HG03460 (cell line): ENCODE results near the gene CAPN10.
"Not testable (repeated sequence)": the region's sequence is repeated elsewhere in the genome, so short reads cannot be mapped to it uniquely, and the experiment has no call there.

ENCODE experiments used
- ATAC-seq: cut with Tn5 transposase; IDR thresholded peaks from one replicate; pipeline ENCODE4 v1.9.1; 2021; ENCODE audit not compliant: unreplicated experiment

Gene CAPN10

DNA sequence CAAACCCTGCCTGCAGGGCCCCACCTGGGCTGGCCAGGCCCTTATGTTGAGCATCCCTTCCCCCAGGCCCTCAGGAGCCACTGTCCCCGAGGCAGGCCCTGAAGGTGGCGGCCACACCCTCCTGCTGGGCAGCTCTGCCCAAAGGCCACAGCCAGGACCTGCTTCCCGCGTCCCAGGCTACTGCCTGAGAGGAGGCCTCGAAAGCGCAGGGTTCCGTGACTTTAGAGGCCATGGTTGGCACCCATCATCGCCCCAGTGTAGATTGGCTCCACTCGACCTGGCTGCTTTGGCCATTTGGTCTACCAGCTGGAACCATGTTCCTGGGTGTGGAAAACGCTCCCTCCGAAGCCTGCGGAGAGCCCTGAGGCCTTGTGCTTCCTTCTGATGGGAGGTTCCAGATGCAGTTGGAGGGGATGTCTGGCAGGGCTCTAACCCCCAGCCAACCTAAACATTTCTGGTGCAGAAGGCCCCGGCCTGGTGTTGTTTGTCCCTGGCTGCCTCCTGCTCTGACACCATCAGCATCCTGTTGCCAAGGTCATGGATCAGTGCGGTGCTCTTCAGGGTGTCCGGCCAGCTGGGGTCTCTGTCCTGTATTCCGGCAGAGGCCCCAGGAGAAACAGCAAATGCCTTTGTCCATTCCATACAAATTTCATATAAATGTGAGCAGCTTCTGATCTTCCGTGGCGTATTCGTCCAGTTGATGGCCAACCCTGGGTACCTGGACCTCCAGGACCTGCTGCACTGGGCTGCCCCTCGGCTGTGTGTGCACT is 14.7 kb downstream of the CAPN10 start:
- no peak for ATAC-seq

DNA sequence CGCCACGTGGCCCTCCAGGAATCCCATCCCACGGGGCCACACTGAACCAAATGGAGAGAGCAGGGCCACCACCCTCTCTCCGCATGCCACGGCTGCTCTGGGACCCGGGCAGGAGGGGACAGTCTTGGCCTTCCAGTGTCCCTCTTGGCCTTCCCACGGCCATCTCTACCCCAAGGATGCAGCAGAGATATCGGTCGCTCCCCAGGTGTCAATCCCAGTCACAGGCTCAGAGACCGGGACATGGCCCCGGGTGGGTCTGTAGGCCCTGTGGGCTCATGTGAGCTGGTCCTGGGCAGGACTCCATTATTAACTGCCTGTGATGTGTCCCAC is 15.3 kb downstream of the CAPN10 start:
- ATAC-seq = no peak

DNA sequence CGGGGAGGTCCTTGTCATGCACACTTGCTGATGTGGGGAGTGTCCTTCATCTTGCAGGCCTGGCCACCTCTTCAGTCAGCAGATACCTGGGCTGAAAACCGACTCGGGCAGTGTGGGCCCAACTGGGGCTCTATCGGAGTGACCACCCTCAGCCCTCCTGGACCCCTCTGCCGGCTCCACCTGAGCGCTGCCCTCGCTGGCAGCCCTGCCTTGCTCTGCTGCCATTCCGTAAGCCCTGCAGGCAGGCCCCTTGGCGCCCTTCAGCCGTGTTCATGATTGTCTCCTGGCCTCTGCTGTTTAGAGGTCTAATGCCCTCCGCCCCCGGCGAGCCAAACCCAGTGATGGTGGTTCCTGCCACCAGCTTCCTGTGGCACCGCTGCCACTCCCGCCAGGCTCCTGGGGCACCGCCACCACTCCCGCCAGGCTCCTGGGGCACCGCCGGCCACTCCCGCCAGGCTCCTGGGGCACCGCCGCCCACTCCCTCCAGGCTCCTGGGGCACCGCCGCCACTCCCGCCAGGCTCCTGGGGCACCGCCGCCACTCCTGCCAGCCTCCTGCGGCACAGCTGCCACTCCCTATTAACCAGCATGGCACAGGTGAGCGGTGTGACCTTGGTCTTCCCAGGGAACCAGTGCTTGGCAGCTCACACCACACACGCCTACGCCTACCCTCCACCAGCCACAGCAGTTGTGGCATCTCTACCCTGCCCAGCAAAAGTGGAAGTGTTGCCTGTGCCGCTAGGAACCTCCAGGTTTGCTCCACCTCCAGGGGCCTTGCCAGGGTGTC is 15.9 kb downstream of the CAPN10 start:
- no peak for ATAC-seq

DNA sequence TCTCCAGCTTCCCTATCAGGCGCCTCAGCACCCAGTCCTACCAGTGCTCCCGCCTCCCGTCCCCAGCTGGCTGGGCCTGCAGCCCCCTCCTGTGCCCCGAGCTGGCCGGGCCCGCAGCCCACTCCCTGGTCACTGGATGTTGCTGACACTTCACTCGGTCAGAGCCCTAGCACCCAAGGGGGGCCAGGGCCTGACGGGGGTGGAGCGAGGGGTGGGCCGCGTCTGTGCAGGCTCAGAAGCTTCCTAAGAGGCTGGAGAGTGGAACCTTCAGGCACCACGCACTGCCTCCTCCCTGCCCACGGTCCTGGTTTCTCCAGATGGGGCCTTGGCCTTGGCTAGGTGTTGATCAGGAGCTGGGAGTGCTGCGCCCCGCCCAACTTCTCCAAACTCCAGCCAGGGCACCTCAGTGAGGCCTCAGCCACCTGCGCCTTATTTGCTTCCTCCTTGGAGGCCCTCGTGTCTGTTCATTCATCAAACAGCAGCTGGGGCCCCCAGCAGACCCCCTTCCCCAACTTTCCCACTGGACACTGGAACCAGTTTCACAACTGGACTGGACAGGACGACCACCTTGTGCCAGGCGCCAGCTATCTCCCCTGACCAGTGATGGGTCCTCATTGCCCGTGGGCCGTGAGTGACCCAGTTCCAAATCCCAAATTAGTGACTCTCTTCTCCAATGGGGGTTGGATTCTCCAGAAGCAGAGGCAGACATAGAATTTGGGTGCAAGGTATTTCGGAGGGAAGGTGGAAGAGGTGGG is 16.7 kb downstream of the CAPN10 start:
- ATAC-seq = no peak

DNA sequence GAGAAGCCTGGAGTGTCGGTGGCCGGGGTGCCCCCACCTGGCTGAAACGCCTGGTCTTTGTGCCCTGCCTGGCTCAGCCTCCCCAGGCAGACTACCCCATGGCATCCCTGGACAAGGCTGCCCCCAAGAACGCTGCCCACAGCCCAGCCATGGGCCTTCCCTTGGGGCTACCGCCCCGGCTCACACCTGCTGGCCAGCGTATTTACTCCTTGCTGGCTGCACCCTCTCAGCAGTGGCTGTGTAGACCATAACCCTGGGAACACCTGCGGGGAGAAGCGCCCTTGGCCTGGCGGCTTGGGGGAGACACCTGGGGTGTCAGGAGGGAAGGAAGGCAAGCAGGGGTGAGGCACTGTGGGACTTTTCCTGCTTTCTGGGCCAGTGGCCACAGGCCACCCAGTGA is 17.3 kb downstream of the CAPN10 start:
- ATAC-seq = no peak

DNA sequence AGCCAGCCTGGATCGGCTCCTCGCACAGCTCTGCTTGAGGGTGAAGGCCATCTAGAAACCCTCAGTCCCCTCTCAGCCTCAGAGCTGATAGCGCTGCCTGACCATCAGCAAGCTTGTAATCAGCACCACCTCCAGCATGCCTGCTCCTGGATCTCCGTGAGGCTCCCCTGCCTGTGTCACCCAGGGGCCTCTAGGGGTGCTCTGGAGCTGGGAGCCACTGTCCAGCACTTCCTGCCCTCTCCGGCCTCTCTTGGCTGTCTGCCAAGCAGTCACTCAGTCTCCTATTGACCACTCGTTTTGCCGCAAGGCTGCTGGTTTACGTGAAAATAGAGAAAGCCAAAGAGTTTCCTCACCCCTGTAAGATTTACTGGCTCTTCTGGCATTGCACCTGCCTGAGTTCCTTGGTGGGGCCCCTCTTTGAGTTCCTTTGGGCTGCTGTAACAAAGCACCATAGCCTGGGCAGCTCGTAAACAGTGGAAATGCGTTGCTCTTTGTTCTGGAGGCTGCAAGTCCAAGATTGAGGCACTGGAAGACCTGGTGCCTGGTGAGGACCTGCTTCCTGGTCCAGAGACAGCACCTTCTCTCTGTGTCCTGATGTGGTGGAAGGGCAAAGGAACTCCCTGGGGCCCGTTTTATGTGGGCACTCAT is 17.9 kb downstream of the CAPN10 start:
- no peak for ATAC-seq

DNA sequence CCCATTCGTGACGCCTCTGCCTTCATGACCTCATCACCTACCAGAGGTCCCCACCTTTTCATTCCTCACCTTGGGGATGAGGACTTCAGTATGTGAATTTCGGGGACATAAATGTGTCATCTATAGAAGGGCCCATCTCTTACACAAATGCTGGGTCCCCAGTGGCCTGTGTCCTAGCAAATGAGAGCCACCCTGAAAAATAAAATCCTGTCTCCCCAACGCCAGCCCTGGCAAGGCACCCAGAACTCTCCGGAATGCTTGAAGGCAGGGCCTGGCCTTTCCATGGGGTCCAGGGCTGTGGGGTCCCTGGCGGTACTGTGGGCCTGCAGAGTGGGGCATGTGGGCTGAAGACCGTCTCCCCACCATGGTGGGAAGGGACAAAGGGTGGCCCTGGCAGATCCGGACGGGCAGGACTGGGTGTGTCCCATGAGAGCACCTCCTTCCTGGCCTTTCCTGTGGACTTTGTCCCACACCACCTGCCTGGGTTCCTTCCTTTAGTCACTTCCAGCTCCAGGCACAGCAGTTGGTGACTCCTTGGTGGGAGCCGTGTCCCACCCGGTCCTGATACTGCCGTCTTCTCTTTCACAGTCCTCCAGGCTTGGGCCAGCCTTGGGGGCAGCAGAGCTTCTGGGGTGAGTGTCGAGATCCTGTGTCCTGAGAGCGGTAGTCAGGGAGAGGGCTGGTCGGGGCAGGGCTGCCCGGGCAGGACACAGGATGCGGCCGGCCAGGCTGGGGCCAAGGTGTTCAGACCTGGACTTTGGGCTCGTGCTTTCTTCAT is 18.6 kb downstream of the CAPN10 start:
- no peak for ATAC-seq

DNA sequence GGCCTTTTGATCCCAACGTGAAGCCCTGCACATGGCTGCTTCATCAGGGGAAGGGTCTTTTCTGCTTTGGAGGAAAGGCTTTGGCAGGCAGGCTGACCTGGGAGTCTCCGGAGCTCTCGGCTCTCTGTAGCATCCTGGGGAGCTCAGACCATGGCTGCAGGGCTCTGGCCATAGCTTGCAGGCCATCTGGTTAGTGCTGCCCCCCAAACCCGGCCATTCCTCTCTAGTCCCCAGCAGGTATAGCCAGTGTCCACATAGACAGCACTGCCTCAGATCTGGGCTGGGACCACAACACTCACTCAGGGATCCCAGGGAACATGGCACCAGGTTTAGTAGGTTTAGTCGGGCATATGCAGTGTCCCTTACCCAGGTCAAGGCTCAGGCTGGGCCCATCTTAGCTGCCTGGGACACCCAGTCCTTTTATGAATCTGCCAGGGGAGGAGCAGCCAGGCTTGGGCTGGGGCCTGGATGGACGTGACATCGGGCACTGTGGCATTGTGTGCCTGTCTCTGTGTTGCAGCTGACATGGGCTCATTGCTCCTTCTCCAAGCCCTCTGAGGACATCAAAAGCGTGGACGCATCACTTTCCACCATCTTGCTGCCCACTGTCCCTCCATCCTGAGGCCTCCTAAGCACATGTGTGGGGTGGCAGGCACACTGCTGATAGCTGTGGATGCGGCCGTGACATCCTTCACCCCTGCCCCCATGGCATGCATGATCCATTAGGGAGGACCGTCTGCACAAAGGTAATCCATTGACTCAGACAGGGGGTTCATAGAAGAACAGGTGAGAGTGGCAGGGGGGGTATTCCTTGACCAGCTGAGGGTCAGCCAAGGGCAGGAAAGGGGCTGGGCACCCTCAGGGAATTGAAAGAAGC is 19.6 kb downstream of the CAPN10 start:
- no peak for ATAC-seq

DNA sequence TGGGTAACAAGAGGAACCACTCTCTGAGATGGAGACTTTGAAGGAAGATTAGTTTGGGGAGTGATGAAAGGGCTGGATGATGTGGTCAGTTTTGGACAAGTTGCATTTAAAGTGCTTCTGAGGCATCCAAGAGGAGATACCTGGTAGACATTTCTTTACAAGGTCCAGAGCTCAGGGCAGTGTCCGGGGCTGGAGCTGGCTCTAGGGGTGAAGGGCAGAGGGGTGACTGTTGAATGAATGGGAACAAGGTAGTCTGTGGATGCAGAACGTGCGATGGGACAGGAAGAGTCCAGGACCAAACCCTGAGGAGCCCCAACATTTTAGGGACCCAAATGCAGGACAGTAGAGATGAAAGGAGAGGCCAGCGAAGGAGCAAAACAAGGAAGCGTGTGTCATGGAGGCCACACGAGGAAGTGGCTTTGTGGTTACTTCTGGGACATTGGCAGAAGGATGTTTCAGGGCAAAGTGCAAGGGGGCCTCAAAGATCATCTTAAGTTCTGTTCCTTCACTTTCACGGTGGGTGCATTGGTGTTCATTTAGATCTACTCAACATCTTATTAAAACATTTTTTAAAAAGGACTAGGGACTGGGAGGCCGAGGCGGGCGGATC is 25.2 kb downstream of the CAPN10 start:
- ATAC-seq = no peak

DNA sequence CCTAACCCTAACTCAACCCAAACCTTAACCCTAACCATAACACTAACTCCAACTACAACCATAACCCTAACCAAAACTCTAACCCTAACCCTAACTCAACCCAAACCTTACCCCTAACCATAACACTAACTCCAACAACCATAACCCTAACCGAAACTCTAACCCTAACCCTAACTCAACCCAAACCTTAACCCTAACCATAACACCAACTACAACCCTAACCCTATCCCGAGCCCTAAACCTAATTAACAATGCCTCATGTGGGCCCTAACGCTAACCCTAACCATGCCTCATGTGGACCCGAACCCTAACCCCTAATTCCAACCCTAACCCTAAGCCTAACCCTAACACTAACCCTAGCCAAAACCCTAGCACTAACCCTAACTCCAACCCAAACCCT is 27.2 kb downstream of the CAPN10 start:
- no peak for ATAC-seq

DNA sequence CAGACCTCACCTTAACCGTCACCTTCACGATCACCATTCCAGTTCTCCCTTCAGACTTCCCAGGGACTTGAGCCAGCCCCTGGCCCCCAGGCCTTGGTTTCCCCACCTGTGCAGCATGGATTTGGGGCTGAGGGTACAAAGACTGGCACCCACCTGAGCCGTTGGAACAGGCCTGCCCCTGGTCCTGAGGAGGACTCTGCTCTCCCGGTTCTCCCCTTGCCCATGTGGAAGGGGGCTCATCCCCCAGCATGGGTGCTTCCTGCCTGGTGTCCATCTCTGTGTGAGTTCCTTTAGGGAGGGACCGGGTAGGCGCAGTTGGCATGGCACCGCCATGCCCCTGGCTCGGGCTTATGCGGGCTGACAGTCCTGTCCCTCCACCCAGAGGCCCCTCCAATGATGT is 27.9 kb downstream of the CAPN10 start:
- ATAC-seq = no peak

DNA sequence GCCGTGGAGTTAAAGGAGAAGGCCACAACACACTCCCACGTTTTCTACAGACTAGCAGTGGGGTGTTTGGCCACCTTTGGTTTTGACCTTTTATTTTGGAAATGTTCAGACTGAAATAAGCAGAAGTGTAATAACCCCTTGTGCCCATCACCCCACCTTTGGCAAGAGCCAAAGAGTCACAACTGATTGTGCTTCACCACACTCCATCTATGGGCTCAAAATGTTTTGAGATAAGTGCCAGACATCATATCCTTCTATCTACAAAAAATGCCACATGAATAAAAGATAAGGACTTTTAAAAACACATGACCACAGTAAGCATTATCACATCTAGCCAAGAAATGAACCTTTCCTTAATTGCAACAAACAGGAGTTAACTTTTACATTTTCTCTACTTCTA is 28.9 kb downstream of the CAPN10 start:
- ATAC-seq = no peak

DNA sequence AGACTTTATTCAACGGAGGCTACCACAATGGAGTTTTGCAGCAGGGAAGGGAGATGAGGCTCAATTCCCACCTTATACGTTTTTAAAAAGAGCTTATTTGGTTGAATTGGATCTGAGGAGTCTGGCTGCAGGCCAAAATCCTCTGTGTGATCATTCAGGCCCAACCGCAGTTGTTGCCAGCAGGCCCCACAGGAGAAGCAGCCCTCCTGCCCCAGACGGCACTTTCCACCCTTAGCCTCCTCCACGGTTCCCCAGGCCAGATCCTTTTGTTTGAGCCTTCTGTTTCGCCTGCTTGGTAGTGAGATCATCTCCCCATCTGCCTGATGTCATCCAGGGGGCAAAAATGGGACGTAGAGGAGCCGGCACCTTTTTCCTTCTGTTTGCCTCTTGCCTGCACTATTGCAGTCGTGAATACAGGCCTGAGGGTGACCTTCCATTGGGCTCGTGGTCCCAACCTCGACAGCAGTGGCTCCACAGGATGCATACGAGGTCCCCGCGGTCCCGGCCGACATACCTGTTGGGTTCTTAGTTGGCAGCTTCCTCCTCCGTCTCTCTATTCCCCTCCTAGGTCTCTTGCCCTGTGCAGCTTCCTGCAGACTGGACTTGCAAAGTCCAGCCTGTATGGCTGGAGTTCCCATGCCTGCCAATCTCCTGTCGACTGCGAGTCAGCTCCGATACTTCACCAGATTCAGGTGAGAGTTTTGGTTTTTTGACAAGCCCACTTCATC is 29.4 kb downstream of the CAPN10 start:
- ATAC-seq = no peak

DNA sequence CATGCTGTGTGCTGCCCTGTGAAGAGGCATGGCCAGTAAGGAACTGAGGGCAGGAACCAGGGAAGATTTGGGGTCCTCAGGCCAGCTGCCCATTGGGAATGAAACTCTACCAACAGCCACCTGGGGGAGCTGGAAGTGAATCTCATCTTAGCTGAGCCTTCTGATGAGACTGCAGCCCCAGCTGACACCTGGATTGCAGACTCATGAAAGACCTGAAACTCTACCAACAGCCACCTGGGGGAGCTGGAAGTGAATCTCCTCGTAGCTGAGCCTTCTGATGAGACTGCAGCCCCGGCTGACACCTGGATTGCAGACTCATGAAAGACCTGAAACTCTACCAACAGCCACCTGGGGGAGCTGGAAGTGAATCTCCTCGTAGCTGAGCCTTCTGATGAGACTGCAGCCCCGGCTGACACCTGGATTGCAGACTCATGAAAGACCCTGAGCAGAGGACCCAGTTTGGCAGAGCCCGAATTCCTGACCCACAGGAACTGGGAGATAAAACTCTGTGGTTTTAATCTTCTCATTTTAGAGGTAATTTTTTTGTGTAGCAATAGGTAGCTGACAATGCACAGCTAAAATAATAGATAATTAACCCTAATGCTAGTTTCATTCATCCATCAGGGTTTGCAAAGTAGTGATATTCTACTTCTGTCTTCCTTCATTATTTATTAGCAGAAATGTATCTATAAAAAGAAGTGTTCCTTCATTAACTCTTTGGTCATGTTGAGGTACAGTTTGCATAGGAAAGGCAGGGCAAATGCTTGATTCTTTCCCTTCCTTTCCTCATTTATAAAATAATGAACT is 30.5 kb downstream of the CAPN10 start:
- ATAC-seq = not testable (repeated sequence)

DNA sequence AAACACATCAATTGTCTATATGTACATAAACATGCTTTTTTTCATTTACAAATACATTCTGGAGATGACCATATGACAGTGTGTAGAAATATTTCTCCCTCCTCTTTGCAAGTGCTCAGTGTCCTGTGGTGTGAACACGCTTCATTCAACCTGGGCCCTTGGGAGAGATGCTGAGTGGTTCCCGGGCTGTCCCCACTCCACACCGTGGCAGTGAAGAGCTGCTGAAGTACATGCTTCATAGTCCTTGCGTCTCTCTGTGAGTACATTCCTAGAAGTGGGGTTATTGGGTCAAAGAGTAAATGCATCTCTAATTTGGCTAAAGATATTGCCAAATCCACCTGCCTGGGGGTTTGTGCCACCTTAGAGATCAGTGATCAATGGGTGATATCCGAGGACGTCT is 32.2 kb downstream of the CAPN10 start:
- ATAC-seq = no peak

DNA sequence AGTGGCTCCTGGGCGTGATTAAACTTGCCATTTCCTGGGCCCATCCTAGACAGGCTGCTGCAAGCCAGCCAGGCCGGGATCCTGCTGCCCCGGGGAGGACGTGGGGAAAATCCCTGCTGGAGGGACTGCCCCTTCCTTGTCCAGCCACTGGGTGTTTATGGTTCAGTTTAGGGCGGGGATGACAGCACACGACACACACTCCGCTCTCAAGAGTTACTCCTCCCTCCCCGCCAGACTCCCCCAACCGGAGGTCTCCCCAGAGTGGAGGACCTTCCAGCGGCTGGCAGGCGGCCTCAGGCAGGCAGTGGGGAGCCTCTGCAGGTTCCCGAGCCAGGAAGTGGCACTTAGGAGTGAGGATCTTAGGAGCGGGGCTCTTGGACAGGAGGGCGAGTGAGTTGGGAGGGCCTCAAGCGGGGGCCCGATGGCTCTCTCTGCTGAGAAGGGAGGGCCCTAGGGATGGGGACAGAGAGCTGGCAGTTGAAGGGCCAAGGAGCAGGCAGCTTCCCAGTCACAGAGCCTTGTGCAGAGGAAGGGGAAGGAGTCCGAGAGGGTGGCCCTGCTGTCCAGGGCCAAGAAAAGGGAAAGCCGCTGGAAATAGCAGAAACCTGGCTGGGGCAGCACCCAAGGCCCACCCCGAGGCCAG is 33.1 kb downstream of the CAPN10 start:
- ATAC-seq = no peak

DNA sequence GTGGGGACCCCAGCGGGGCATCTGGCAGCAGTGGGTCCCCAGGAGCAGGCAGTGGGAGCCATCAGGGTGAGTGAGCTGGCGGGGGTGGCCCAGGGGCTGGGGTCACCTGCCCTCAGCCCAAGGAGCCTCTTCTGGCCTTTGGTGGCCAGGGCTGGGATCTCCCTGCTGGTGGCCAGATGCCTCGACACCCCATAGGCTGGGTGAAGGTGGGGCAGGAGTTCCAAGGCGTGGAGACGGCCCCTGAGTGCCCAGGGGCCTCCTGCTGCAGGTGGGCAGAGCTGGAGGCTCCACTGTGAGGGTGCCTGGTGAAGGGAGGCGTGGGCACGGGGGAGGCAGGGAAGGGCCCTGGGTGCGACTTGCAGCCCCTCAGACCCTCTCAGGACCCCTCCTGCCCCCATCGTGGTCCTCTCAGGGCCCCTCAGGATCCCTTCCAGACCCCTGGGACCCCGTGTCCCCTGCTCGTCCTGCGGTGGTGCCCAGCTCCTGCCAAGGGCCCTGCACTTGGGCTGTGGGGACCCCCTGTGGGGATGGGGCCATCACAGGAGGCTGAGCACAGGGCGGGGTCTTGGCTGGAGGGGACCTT is 33.7 kb downstream of the CAPN10 start:
- no peak for ATAC-seq
